ENCODE data around the gene FLNC.
A peak's percentile ranks its signal among the peaks of the same experiment; 100 is the strongest.

The FLNC gene

DNA sequence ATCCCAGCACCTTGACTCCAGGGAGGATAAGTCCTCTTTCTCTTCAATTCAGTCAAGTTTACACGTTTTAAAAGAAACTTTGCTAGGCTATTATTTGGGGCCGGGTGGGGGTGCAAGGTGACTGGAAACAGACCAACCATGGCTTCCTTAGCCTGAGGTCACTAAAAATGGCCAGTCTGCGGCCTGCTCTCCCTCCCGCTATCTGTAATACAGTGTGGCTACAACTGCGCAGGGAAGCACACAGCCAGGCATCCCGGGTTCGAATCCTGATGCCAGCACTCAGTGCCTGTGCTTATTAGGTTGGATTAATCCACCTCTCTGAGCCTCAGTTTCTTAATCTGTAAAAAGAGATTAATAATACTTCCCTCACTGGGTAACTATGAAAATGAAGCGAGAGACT, 51.9 kb downstream of the FLNC start:
- DNase-seq = no peak

DNA sequence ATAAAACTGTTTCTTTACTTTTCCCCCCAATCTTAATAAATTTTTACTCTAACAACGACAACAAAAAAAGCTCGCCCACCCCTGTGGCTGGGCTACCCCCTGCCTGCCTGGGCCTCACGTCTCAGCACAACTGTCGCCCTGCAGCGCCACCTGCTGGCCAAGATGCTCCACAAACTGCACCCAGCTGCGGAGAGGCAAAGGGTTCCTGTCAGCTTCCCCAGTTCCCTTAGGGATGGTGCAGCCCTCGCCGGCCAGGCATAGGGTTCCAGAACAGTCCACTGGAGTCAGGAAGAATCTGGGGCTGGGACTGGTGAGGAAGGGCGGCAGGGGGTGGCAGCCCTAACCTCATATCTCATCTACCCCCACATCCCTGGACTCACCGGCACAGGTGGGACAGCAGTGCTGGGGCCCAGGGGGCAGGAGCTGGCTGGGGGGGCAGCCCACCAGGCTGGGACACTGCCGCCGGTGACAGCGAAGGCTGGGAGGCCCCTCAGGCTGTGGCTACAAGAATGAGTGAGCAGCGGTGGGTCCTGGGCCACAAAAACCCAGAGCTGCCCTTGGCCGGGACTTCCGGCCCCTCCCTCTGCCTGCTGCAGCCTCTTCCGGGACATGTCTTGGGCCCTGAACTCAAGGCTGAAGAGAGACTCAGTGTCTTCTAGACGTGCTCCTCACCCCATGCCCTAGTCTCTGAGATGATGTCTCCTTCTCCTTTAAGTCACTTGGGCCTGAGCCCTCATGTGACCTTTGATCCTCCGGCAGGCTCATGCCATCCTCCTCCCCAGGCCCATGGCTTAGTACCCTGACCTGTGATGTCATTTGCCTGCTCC, 53.6 kb downstream of the FLNC start:
- peak in 1 of 2 experiments; percentile 75 for DNase-seq

GRCh38 chr7:128884561-128885369, 54.6 kb downstream of the FLNC start:
- no peak for DNase-seq

GRCh38 chr7:128885370-128886187, 55.4 kb downstream of the FLNC start:
- DNase-seq = no peak

GRCh38 chr7:128886391-128887168, 56.4 kb downstream of the FLNC start:
- DNase-seq = no peak

DNA sequence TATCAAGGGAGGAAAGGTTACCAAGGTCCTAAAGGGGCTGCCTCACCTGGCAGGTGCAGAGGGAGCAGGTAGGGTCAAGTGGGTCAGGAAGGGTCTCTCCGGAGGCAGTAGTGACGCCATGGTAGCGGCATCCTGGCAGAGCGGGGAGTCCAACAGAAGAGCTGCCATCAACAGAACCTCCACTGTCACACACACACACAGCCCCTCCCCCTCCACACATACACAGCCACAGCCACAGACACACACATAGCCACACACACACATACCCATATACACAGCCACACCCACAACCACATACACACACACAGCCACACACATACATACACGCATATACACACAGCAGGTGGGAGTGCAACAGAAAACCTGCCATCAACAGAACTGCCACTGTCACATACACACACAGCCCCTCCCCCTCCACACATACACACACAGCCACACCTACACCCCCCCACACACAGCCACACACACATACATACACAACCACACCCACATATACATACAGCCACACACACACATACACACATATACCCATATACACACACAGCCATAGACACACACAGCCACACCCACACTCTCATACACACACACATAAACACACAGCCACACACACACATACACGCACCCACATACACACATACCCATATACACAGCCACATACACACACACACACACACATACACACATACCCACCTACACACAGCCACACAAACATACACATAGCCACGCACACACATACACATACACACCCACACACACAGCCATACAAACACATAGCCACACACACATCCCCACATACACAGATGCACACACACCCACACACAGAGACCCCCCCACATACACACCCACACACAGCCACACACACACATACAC, 57.2 kb downstream of the FLNC start:
- DNase-seq = no peak

GRCh38 chr7:128888039-128888755, 58.0 kb downstream of the FLNC start:
- DNase-seq = no peak

DNA sequence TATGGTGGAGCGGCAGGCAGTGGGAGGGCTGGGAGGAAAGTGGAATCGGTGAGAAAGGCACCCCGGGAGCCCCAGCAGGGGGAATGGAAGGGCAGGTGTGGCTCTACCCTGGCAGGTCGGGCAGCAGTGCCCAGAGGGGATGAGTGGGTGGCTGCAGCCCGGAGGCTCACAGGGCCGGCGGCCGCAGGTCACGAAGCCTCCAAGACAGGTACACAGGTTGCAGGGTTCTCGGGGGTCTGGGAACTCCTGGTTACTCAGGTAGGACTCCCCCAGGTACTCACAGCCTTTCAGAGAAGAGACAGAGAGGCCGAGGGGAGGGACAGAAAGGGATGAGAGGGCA, 58.5 kb downstream of the FLNC start:
- no peak for DNase-seq

DNA sequence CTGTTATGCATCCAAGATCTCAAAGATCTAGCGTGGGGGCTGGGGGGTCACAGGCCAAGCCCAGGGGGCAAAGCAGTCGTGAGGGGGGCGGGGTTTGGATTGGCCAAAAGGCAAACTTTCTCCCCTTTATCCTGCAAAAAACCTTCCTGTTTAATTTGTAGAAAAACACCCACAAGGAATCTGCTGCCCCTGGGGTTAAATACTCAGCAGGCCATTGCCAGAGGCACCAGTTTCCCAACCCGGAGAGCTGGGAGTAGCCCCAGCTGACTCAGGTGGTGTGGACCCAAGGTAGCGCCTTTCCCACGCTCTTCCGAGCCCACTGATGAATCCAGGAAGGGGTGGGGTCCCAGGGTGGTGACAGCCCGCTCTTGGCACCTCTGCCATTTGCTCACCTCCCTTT, 58.9 kb downstream of the FLNC start:
- DNase-seq = no peak

- DNase-seq = no peak
Measured at GRCh38 chr7:128890306-128891109, 60.3 kb downstream of the FLNC start.

- DNase-seq = no peak
Measured at GRCh38 chr7:128891110-128891941, 61.1 kb downstream of the FLNC start.

DNA sequence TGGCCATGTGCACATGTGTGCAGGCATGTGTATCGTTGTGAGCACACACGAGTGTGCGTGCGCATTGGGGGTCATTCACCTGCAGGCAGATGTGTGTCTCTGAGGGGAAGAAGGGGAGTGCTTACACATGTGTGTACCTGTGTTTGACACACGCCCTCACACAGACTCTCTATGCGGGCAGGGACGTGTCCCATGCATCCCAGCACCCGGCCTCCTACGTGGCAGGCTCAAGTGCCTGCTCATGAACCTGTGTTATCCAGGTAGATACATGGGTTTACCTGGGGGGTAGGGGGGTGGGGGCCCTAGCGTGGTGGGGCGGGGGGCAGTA, 61.7 kb downstream of the FLNC start:
- no peak for DNase-seq

DNA sequence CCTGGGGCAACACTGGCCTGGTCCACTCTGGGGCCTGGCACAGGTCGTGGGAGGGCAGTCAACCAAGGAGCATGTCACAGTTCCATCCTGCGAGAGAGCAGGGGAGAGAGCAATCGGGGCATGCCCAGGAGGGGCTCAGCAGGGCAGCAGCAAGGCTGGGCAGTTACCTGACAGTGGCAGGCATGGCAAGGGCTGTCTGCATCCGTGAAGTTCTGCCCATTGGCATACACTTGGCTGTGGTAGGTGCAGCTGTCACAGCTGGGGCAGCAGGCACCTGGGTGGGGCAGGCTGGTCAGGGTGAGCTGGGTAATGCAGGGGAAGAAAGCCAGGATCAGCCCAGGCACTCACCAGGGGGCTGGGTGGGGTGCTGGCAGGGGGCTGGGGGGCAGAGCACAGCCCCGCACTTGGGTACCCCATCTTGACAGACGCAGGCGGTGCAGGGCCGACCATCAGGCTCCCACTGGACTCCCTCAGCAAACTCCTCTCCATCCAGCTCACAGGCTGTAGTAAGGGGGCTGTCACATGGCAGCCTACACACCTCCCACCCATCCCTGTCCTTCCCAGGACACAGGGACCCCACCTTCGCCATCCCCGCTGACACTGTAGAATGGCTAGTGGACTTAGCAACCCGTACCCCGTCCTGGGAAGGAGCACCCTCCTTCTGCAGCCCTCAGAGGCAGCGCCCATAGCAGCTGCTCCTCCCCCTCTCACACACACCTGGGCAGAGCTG, 62.5 kb downstream of the FLNC start:
- no peak for DNase-seq

DNA sequence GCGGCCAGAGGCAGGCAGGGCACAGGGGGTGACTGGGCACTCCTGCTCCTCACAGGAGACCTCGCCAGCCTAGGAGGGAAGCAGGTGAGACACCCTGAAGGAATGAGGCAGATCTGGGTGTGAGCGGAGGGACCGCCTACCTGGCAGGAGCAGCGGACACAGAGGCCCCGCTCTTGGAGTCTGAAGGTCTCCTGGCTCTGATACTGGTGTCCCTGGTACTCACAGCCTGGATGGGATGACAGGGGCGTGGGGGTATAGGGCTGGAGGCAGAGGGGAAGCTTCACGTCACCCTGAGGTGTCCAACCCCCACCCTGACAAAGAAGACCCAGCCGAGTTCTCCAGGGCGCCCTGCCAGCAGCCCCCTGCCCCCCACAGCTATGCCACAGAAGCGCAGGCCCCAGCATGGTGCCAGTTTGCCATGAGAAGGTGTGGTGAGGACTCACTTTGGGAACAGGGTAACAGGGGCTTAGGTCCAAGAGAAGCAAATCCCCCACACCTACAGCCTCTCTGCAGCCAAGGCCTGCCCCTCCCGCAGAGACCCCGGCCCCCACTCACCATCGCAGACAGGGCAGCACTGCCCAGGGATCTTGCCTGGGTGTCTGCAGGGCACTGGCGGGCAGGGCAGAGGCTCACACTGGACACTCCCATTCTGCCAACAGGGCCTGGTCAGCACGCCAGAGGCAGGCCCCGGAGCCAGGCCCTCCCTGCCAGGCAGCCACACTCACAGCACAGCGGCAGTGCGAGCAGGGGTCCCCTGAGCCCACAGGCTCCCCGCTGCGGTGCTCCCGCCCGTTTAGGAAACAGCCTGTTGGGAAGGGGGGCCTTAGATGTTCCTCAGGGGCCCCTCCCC, 63.3 kb downstream of the FLNC start:
- DNase-seq = no peak

DNA sequence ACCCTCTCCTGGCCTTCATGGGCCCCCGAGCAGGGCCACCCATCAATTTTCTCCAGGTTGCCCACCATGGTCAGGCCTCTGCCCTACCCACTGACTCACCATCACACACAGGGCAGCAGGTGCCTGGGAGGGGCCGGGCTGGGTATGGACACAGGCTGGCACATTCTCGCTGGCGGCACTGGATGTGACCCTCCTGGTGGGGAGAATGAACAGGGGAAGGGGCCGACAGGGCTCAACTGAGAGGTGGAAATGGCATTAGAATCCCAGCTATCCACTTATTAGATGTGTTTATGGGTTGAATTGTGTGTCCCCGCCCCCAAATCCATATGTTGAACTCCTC, 63.9 kb downstream of the FLNC start:
- DNase-seq = no peak

GRCh38 chr7:128895320-128895719, 65.1 kb downstream of the FLNC start:
- no peak for DNase-seq

DNA sequence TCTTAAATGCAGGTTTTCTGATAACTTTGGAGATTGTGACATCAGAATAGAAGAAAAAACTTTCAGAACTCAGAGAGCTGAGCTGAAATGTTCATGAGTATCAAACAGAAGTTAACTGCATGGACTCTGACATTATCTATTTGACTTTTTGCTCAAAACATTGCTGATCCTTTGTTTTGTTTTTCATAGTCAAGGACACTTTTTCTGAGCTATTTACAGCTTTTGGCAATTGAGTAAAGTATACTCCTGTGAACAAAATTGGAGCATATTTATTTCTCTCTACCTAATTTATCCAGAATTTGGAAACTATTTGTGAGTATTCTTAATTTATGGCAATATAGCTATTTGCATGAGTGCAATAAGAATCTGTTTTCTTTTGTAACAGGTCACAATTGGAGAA, 69.2 kb downstream of the FLNC start:
- DNase-seq = no peak

DNA sequence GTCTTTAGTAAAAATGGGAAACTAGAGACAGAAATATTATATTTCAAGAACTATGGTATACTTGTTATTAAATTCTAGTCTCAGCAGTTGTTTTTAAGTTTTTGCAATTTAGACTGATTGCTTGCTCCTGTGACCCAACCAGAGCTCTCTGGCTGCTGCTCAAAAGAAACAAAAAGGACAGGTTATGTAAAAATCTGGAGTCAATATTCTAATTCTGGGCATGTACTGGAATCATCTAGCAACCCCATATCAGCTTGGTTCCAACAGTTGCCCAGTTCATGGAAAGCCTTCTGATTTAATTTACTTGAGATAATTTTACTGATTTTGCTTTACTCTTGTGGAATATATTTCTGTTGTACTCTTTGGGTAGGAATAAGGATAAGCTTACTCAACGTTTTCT, 70.0 kb downstream of the FLNC start:
- DNase-seq = no peak
